Measurements from ENCODE around the gene PDE4B.

- TF ChIP-seq CTCF (IDR thresholded peaks at IDR 0.05) (no peak), POLR2A (IDR thresholded peaks at IDR 0.05) (no peak)
Measured at GRCh38 chr1:65979136-65980044, 186.7 kb downstream of the PDE4B start.

All from body of pancreas (tissue), 4 donors.